GM23338 (cell line): ENCODE data around the gene UNC93B1. TPM values are rescaled to one million over a fixed set of nuclear protein-coding genes. Genes with fewer than 3 reads are reported as not detected.

Source experiments
- EZH2 ChIP-seq: fragments of 200-600 bp; sonication (generic); IDR thresholded peaks from one replicate; pipeline ENCODE4 v1.8.0; 2017; ENCODE audit warnings: antibody characterized with exemption, mild to moderate bottlenecking, low read depth; ENCODE audit not compliant: unreplicated experiment
- JUNB ChIP-seq: IDR thresholded peaks from one replicate; pipeline ENCODE4 v1.6.1; 2016; ENCODE audit warnings: antibody characterized with exemption; ENCODE audit not compliant: unreplicated experiment
- REST ChIP-seq: IDR thresholded peaks from one replicate; pipeline ENCODE4 v1.6.1; 2018; ENCODE audit warnings: antibody characterized with exemption; ENCODE audit not compliant: unreplicated experiment
- ZNF331 ChIP-seq: fragments of 250-450 bp; sonication (Bioruptor Pico); IDR thresholded peaks from 2 replicates; pipeline ENCODE4 v1.5.0; 2020; ENCODE audit warnings: low read depth, mild to moderate bottlenecking, moderate library complexity
- polyA plus RNA-seq: library from polyadenylated mRNA; unstranded; fragments of >200 nt; fragmentation: Nextera tagmentation; extraction: Ambion mirVana; gene quantifications from 2 replicates; pipeline ENCODE4 v1.2.1, GENCODE V29; 2016
- total RNA-seq: library from RNA; depleted of rRNA; stranded (reverse); fragments of >200 nt; shearing (Covaris generic); gene quantifications from 2 replicates; pipeline ENCODE4 v1.2.3, GENCODE V29; 2014
- TF ChIP-seq, protein P1 (sequence below): fragments of 250-450 bp; sonication (Bioruptor Pico); IDR thresholded peaks from 2 replicates; pipeline ENCODE4 v1.5.0; 2020; ENCODE audit warnings: mild to moderate bottlenecking, moderate library complexity

The UNC93B1 gene
- total and polyA plus RNA-seq, 2 experiments from 2014 or later, result 16.2 to 34.4 TPM

DNA sequence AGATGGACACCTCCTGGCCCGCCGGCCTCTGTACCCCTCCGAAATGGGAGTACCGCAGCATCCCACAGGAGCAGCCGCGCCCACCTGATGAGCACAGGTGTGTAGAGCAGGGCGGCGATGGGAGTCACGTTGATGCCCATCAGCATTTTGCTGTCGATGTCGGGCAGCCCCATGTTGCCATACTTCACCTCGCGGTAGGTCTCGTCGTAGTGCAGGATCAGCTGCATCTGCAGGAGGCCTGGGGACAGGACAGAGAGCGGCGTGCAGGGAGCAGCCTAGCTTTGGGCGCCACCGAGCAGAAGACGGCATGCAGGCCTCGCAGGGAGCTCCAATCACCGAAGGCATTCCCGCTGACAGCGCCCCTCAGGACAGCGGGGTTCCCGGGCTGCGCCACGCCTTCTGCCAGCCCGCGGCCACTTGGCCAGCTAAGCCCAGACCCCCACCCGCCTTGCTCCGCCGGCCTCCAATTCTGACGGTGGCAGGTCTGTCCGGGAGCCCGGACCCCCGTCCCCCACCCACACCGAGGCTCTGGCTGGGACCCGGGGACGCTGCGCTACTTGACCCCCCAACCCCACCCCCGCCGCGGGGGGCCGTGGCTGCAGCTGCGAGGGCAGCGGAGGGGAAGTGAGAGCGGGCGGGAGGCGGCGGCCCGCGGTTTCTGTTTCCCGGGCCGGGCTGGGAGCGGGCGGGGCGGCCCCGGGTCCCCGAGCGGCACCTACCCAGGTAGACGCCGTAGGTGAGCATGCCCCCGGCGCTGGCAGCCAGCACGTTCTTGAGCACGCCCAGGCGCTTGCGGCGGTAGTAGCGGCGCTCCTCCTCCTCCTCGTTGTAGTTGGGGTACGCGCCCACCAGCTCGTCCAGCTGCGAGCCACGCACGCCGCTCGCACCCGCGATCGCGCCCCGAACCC lies 705 bp downstream of the UNC93B1 start (continued):
- TF ChIP-seq, protein P1, sequence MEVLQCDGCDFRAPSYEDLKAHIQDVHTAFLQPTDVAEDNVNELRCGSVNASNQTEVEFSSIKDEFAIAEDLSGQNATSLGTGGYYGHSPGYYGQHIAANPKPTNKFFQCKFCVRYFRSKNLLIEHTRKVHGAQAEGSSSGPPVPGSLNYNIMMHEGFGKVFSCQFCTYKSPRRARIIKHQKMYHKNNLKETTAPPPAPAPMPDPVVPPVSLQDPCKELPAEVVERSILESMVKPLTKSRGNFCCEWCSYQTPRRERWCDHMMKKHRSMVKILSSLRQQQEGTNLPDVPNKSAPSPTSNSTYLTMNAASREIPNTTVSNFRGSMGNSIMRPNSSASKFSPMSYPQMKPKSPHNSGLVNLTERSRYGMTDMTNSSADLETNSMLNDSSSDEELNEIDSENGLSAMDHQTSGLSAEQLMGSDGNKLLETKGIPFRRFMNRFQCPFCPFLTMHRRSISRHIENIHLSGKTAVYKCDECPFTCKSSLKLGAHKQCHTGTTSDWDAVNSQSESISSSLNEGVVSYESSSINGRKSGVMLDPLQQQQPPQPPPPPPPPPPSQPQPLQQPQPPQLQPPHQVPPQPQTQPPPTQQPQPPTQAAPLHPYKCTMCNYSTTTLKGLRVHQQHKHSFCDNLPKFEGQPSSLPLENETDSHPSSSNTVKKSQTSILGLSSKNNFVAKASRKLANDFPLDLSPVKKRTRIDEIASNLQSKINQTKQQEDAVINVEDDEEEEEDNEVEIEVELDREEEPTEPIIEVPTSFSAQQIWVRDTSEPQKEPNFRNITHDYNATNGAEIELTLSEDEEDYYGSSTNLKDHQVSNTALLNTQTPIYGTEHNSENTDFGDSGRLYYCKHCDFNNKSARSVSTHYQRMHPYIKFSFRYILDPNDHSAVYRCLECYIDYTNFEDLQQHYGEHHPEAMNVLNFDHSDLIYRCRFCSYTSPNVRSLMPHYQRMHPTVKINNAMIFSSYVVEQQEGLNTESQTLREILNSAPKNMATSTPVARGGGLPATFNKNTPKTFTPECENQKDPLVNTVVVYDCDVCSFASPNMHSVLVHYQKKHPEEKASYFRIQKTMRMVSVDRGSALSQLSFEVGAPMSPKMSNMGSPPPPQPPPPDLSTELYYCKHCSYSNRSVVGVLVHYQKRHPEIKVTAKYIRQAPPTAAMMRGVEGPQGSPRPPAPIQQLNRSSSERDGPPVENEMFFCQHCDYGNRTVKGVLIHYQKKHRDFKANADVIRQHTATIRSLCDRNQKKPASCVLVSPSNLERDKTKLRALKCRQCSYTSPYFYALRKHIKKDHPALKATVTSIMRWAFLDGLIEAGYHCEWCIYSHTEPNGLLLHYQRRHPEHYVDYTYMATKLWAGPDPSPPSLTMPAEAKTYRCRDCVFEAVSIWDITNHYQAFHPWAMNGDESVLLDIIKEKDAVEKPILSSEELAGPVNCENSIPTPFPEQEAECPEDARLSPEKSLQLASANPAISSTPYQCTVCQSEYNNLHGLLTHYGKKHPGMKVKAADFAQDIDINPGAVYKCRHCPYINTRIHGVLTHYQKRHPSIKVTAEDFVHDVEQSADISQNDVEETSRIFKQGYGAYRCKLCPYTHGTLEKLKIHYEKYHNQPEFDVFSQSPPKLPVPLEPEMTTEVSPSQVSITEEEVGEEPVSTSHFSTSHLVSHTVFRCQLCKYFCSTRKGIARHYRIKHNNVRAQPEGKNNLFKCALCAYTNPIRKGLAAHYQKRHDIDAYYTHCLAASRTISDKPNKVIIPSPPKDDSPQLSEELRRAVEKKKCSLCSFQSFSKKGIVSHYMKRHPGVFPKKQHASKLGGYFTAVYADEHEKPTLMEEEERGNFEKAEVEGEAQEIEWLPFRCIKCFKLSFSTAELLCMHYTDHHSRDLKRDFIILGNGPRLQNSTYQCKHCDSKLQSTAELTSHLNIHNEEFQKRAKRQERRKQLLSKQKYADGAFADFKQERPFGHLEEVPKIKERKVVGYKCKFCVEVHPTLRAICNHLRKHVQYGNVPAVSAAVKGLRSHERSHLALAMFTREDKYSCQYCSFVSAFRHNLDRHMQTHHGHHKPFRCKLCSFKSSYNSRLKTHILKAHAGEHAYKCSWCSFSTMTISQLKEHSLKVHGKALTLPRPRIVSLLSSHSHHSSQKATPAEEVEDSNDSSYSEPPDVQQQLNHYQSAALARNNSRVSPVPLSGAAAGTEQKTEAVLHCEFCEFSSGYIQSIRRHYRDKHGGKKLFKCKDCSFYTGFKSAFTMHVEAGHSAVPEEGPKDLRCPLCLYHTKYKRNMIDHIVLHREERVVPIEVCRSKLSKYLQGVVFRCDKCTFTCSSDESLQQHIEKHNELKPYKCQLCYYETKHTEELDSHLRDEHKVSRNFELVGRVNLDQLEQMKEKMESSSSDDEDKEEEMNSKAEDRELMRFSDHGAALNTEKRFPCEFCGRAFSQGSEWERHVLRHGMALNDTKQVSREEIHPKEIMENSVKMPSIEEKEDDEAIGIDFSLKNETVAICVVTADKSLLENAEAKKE (CRISPR knock-in tag), result no peak
- TF ChIP-seq ZNF331 (CRISPR knock-in tag) (no peak), JUNB (no peak), EZH2 (no peak), REST (no peak)
